Measurements from ENCODE around the gene MYO1E. TPM values are rescaled to one million over a fixed set of nuclear protein-coding genes. Genes with fewer than 3 reads are reported as not detected.

The MYO1E gene
- total and polyA plus RNA-seq, 7 donors = 20.6 to 92.2 (median 32.1) TPM

DNA sequence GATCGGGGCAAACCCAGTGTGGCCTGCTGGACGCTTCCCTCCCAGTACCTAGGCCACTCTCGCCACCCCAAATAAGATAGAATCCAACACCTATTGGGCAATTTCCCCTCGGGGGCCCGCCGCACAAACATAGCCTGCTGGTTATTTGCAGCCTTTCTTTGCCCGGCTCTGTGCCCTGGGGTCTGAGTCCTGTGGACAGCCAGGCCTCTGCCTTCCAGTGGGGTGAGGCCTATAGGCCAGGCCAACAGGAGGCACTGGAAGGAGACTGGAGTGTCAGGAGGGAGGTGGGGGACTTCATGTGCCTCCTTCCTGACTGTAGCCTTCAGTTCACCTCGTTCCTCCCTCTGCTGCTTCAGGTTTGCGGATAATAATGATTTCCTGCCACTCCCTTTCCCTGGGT lies 213.5 kb downstream of the MYO1E start:
- no peak for DNase-seq
- no peak overlapping the region for H3K4me3 ChIP-seq
- no peak overlapping the region for H3K27ac ChIP-seq
- 84 to 90% methylated on average over 9 of the region's 9 CpGs for WGBS, 2 donors
- TF ChIP-seq POLR2A (IDR thresholded peaks at IDR 0.05) = no peak
- TF ChIP-seq POLR2AphosphoS5 (IDR thresholded peaks at IDR 0.05) = no peak
- no peaks in the 10 kb centered on the region for H3K4me1 ChIP-seq
- no peaks in the 10 kb centered on the region for H3K27me3 ChIP-seq
- no peaks in the 10 kb centered on the region for H3K9me3 ChIP-seq
- intact Hi-C loops (cut with DNase I) = loop anchor here (5.0 kb wide), 1 partner anchor 333 kb away; no protein-coding TSS in a partner anchor
- H3K36me3 ChIP-seq = peaks cover 0 to 72% (median 30%) of the 10 kb centered on the region in 4 donors

DNA sequence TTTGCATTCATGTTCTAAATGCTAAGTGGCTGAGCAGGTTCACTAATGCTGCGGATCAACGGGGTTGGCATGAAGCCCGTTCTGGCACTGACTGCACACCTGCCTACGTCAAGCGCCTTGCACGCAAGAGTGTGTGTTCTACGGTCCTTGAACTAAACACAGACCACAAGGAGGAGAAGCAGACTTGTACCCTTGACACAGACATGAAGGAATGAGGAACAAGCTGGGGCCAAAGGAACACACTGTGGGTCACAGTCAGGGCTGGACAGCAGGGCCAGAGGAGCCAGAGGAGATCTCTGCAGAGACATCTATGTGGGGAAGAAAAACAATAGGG lies 214.0 kb downstream of the MYO1E start:
- intact Hi-C loops (cut with DNase I) = loop anchor here (5.0 kb wide), 1 partner anchor 334 kb away; no protein-coding TSS in a partner anchor
- WGBS, 2 donors = 81 to 92% methylated on average over 7 of the region's 7 CpGs
- Histone ChIP-seq H3K4me3 (no peak overlapping the region), H3K4me1 (no peaks in the 10 kb centered on the region), H3K36me3 (peaks cover 0 to 78% (median 30%) of the 10 kb centered on the region in 4 donors), H3K9me3 (no peaks in the 10 kb centered on the region), H3K27me3 (no peaks in the 10 kb centered on the region), H3K27ac (no peak overlapping the region)
- no peak for DNase-seq
- TF ChIP-seq, protein P1, sequence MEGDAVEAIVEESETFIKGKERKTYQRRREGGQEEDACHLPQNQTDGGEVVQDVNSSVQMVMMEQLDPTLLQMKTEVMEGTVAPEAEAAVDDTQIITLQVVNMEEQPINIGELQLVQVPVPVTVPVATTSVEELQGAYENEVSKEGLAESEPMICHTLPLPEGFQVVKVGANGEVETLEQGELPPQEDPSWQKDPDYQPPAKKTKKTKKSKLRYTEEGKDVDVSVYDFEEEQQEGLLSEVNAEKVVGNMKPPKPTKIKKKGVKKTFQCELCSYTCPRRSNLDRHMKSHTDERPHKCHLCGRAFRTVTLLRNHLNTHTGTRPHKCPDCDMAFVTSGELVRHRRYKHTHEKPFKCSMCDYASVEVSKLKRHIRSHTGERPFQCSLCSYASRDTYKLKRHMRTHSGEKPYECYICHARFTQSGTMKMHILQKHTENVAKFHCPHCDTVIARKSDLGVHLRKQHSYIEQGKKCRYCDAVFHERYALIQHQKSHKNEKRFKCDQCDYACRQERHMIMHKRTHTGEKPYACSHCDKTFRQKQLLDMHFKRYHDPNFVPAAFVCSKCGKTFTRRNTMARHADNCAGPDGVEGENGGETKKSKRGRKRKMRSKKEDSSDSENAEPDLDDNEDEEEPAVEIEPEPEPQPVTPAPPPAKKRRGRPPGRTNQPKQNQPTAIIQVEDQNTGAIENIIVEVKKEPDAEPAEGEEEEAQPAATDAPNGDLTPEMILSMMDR (IDR thresholded peaks at IDR 0.05) = no peak
- TF ChIP-seq POLR2AphosphoS5 (IDR thresholded peaks at IDR 0.05) (no peak), EP300 (IDR thresholded peaks at IDR 0.05) (no peak), POLR2A (IDR thresholded peaks at IDR 0.05) (no peak)

DNA sequence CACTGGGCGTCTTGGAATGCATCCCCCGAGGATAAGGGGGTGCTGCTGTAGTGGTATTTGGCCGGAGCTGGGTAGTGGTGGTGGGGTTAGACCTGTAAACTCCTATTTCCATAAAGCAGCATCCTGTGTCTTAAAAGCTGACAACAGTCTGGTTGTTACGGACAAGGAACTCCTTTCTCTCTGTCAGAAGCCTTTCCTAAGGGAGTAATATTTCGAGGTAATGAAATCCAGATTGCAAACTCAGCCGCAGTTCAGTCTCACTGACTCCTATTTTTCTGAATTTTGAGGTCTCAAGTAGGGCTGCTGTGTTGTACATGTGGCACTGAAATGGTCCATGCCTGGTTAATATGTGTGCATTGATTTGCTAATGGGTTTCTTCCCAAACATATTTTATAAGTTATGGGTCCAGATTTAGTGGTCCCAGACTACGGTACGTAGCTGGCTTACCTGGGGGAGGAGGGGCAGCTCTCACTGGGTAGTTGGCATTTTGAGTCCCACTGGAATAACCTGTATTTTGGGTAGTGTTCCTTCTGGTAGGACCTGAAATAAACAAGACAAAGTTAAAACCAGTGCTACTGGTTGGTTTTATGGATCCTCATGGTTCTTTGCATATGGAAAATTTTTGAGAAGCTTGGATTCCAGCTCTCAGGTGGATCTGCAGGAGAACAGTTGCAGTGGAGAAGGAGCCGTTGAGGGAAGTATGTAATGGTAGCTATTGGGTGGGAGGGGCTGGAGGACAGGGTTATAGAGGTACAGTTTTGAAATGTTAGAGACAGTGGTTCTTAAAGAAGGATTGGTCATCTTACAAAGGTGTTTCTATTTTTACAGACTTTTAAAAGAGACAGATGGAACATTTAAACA lies 214.6 kb downstream of the MYO1E start:
- TF ChIP-seq POLR2AphosphoS5 (IDR thresholded peaks at IDR 0.05) (no peak), POLR2A (IDR thresholded peaks at IDR 0.05) (no peak), EP300 (IDR thresholded peaks at IDR 0.05) (no peak)
- TF ChIP-seq, protein P1 (IDR thresholded peaks at IDR 0.05) = no peak
- DNase-seq = no peak
- Histone ChIP-seq H3K9me3 (no peaks in the 10 kb centered on the region), H3K36me3 (peaks cover 1 to 84% (median 35%) of the 10 kb centered on the region in 4 donors), H3K27ac (no peak overlapping the region), H3K4me1 (no peaks in the 10 kb centered on the region), H3K27me3 (no peaks in the 10 kb centered on the region), H3K4me3 (no peak overlapping the region)
- 96% methylated on average over 9 of the region's 9 CpGs for WGBS, 2 donors
- intact Hi-C loops (cut with DNase I) = loop anchor here (5.0 kb wide), 1 partner anchor 334 kb away; no protein-coding TSS in a partner anchor

DNA sequence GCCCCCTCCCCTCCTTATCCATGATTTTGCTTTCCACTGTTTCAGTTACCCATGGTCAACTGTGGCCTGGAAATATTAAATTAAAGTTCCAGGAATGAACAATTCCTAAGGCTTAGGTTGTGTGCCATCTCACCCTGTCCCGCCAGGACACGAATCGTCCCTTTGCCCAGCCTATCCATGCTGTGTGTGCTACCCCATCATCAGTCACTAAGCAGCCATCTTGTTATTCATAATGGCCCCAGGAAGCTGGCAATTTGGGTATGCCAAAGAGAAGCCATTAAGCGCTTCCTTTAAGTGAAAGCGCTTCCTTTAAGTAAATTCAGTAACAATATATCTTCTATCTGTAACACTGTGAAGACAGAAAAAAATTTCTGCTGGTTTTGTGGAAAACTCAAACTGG lies 215.3 kb downstream of the MYO1E start:
- TF ChIP-seq EP300 (IDR thresholded peaks at IDR 0.05) (no peak), POLR2AphosphoS5 (IDR thresholded peaks at IDR 0.05) (no peak), POLR2A (IDR thresholded peaks at IDR 0.05) (no peak)
- TF ChIP-seq, protein P1 (IDR thresholded peaks at IDR 0.05) = no peak
- Histone ChIP-seq H3K36me3 (peaks cover 7 to 86% (median 39%) of the 10 kb centered on the region in 4 donors), H3K27ac (no peak overlapping the region), H3K4me1 (no peaks in the 10 kb centered on the region), H3K4me3 (no peak overlapping the region), H3K27me3 (no peaks in the 10 kb centered on the region), H3K9me3 (no peaks in the 10 kb centered on the region)
- DNase-seq = no peak
- intact Hi-C loops (cut with DNase I) = loop anchor here (5.0 kb wide), 1 partner anchor 335 kb away; no protein-coding TSS in a partner anchor
- WGBS, 2 donors = 97% methylated on average over 5 of the region's 5 CpGs

DNA sequence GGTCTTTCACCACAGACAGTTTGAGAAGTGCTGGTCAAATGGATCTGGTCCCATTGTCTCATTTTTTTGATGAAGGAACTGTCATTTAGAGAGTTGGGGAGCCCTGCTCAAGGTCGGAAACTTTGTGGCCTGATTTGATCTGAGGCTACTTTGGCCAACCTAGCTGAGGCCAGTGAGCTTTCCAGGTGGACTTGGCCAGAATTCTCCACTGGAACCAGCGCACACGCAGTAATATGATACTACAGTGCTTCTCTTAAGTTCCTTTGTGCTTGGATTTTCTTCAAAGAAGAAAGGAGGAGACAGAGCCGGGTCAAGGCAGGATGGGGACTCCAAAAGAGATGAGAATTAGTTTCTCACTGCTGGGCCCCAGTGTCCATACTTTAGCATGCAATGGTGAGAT lies 217.2 kb downstream of the MYO1E start:
- no peak for DNase-seq
- no peaks in the 10 kb centered on the region for H3K27me3 ChIP-seq
- H3K27ac ChIP-seq = no peak overlapping the region
- 95 to 97% methylated on average over 4 of the region's 4 CpGs for WGBS, 2 donors
- H3K4me3 ChIP-seq = no peak overlapping the region
- TF ChIP-seq, protein P1 (IDR thresholded peaks at IDR 0.05) = no peak
- no peak for TF ChIP-seq POLR2AphosphoS5 (IDR thresholded peaks at IDR 0.05)
- TF ChIP-seq POLR2A (IDR thresholded peaks at IDR 0.05) = no peak
- no peak for TF ChIP-seq EP300 (IDR thresholded peaks at IDR 0.05)
- peaks cover 0 to 2% (median under 1%) of the 10 kb centered on the region in 4 donors for H3K4me1 ChIP-seq
- H3K36me3 ChIP-seq = peaks cover 7 to 94% (median 44%) of the 10 kb centered on the region in 4 donors
- no peaks in the 10 kb centered on the region for H3K9me3 ChIP-seq
- intact Hi-C loops (cut with DNase I) = loop anchor here (5.0 kb wide), 1 partner anchor 337 kb away; no protein-coding TSS in a partner anchor

Measured in sigmoid colon (tissue), 7 donors.